GM12872 (cell line): Measurements from ENCODE around the gene C9orf152.

ENCODE experiments used
- TF ChIP-seq, protein P1 (sequence below): IDR thresholded peaks from 3 replicates; pipeline ENCODE4 v1.5.1; 2011; ENCODE audit warnings: low read depth, mild to moderate bottlenecking, low read length, moderate library complexity; ENCODE audit not compliant: insufficient read depth

The C9orf152 gene

DNA sequence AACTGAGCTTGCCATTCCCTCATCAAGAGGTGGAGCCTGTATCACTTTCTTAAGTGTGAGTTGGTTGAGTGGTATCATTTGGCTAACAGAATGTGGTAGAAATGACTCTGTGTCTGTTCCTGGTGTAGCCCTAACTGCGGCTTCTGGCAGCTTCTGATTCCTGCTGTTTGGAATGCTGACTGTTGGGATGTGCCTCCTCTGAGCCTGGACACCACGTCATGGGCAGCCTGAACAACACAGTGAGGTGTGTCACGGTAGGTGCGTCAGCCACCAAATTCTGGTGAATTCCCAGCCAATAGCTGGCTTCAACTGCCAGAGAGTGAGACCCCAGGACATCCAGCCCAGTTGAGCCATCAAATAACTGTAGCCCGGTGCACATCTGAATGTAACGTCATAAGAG lies 6.1 kb upstream of the C9orf152 start:
- TF ChIP-seq, protein P1, sequence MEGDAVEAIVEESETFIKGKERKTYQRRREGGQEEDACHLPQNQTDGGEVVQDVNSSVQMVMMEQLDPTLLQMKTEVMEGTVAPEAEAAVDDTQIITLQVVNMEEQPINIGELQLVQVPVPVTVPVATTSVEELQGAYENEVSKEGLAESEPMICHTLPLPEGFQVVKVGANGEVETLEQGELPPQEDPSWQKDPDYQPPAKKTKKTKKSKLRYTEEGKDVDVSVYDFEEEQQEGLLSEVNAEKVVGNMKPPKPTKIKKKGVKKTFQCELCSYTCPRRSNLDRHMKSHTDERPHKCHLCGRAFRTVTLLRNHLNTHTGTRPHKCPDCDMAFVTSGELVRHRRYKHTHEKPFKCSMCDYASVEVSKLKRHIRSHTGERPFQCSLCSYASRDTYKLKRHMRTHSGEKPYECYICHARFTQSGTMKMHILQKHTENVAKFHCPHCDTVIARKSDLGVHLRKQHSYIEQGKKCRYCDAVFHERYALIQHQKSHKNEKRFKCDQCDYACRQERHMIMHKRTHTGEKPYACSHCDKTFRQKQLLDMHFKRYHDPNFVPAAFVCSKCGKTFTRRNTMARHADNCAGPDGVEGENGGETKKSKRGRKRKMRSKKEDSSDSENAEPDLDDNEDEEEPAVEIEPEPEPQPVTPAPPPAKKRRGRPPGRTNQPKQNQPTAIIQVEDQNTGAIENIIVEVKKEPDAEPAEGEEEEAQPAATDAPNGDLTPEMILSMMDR = no peak

DNA sequence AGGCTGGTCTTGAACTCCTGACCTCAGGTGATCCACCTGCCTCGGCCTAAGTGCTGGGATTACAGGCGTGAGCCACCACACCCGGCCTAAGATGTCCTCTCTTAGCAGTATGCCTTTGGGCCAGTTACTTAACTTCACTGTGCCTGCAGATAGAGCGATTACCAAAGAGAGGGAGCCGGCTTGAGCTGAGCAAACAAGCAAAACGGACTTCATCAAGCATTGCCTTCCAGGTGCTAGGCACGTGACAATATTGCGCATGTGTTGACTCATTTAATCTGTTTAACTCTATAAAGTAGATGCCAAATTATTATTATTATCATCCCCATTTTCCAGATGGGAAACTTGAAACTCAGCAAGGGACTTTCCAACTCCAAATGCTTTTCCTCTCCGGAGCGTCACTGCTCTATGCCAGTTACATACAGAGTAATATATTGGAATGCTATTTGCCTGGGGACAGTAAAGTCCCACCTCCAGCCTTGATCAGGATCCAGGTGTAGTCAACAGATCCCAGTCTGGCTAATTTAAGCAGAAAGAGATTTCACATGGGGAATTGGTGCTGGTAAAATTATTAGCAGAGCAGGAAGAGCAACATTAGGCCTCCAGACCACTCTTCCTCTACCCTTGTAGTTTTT lies 5.6 kb upstream of the C9orf152 start:
- TF ChIP-seq, protein P1 = no peak

DNA sequence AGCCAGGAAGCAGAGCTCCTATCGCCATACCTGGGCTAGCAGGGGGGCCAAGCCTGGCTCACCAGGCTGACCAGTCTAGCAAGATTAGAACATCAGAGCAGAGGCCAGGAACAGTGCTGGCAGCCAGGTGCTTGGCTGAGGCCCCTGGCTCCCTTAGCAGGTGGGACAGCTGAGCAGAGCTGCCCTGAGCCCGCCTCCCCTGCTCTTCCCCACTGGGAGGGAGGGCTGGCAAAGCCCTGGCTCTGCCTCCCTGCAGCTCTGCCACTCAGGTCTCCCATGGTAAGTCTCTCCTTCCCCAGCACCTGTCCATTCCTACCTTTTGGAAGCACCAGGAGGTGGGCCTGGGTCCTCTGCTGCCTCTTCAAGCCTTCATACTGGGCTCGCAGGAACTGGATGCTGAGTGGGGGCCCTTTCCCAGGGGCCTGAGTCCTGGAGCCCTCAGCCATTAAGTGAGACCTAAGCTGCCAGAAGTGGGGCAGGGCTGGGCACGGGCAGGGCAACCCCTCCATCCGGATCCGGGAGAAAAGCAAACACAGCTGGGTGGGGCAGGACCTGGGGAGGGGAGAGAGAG lies 803 bp downstream of the C9orf152 start:
- TF ChIP-seq, protein P1 = no peak

DNA sequence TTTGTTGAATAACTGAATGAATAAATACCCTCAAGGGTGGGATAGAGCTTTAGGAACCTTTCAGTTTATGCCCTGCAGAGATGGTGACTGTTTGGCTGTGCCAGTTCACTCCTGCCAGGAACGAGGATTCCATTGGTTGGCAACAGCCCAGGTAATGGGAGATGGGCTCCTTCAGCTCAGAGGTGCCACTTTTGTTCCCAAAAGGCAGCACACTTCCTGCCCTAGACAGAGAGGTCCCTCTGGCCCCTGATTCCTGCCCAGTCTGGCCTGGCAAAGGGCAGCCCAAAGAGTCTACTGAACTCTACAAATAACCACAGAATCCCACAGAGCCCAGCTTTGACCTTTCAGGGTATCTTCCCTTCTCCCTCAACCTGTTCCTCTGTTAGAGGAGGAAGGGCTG lies 1.6 kb downstream of the C9orf152 start:
- TF ChIP-seq, protein P1 = no peak

DNA sequence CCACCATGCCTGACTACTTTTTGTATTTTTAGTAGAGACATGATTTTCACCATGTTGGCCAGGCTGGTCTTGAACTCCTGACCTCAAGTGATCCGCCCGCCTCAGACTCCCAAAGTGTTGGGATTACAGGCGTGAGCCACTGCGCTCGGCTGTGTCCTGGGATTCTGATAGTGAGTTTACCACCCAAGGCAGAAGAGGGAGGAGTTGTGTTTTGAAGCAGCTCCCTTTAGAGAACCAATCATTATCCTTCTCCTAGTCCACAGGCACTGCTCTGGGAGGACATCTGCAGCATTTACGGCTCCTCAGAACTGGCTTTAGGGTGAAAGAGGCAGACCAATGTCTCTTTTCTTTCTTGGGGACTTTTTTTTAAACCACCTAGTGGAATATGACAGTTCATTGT lies 5.7 kb downstream of the C9orf152 start:
- TF ChIP-seq, protein P1 = no peak

DNA sequence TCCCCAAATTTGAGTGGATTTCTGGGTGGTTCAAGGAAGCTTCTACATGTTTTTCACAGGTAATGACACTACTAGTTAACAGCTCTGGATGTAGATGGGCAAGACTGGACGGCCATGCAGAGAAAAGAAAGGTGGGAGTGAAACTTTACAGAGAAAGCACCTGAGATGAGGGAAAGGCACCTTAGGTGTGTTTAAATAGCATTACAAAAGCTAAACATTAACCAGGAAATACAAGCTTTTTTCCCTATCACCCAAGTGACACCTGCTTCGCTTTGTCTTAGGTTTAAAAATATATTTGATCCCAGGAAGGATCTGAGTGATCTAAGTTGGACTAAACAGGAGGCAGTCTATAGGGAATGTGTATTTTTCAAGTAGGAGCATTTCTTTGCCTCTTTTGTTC lies 8.3 kb downstream of the C9orf152 start:
- TF ChIP-seq, protein P1 = no peak

DNA sequence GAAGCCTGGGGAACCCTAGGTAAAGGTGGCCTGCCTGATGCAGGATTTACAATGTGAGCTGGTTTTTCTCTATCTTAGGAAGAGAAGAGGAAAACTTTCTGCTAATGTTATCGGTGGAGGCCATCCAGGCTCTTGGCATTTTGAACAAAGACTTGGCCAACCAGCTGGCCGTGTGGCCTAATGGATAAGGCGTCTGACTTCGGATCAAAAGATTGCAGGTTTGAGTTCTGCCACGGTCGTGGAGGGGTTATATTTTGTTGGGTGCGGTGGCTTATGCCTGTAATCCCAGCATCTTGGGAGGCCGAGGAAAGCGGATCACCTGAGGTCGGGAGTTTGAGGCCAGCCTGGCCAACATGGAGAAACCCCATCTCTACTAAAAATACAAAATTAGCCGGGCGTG lies 9.6 kb downstream of the C9orf152 start:
- TF ChIP-seq, protein P1 = no peak
